Right ventricle myocardium inferior (tissue), 1 donor: Measurements from ENCODE around the gene TNNT3. TPM values are rescaled to one million over a fixed set of nuclear protein-coding genes. Genes with fewer than 3 reads are reported as not detected.

ENCODE experiments used
- ATAC-seq: fragments of 200-7000 bp; cut with Tn5 transposase; one replicate; pipeline ENCODE4 v1.9.1; 2020; ENCODE audit warnings: mild to moderate bottlenecking, moderate library complexity
- DNase-seq: peaks from one replicate; pipeline ENCODE4 v3.0.0; 2021; ENCODE audit errors: missing footprints
- intact Hi-C: fragments of 100-400 bp; cut with DNase I; formaldehyde crosslinking; loops from one replicate; pipeline ENCODE4 v1.11.0; 2022
- total RNA-seq: library from RNA; stranded (reverse); fragmentation: NEBNext Ultra II Directional; extraction: Animal tissue kit (Norgen Biotek cat#: 25700); gene quantifications from one replicate; pipeline ENCODE4 v1.2.1, GENCODE V29; 2021
- donor health status: DM: no; HTN: yes; CAD: no; lungs with severe emphysema.

Gene TNNT3
- total RNA-seq, 1 donor from 2014 or later: 36.3 TPM

DNA sequence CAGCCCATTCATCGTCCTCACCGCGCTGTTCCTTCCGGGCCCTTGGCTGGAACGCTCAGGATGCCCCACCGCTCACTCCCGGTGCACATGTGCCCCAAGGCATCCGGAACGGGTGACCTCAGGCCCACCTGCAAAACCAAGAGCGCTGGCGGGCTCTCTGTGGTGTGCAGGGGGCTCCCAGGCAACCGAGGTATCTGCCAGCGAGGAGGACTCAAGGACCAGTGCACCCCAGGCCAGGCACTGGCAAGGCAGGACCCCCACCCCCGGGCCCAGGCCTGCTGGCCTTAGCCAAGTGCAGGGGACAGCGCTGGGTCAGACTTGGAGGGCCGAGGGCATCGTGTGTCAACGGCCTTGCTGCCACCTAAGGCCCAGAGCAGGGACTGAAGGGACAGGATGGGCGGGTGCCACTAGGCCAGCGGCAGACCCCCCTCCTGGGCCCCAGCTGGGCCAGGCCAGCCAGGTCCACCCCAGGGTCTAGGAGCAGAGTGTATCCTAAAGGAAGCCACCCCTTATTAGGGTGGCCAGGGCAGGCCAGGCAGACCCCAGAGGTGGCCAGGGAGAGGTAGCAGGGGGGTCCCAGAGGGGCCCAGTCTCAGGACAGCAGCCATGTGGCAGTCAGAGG lies 8.5 kb downstream of the TNNT3 start:
- no peak for ATAC-seq
- DNase-seq: peak; percentile 48
- intact Hi-C loops: no loop called here

DNA sequence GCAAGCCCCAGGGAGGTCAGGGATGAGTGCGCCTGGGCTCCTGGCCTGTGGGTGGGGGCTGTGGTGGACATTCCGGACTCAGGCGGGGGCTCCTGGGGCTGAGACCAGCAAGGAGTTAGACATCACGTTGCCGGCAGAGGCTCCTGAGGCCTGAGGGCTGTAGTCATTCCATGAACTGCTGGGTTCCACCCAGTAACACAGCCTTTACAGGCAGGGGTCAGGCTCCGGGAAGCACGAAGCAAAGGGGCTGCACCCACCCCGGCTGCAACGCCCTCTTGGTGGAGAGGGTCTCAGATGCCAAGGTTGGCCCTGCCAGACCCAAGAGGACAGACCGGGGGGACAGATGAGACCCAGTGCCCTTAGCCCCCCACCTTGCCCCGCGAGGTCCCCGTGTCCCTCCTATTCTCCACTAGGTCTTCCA lies 9.0 kb downstream of the TNNT3 start:
- ATAC-seq: no peak
- peak; percentile 63 for DNase-seq
- intact Hi-C loops: no loop called here

DNA sequence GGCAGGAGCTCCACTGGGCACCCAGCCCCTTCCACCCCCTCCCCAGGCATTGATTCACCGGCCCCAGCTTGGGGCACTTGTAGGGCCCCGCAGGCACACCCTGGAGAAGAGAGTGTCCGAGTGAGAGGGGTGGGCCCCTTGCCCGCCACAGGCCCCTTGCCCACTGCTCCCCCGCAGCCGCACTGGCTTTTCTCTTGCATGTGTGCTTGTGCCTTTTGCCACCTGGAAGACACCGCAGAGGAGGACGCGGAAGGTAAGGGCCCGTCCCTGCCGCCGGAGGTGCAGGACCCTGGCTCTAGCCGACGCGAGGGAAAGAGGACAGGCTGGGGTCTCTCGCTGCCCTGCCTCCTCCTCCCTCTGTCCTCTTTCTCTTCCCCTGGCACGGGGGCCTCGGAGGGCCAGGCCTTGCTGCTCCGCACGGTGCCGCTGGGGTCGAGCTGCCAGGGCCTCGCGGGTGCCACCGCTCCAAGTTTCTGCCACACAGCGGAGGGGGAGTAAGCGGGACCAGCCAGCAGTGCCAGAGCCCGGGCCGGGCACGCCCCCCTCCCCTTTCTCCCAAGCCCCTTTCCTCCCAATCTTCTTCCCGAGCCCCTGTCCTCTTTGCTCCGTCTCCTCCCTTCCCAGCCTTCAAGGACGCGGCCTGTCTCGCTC lies 9.5 kb downstream of the TNNT3 start:
- intact Hi-C loops: no loop called here
- DNase-seq (peak; percentile 53), ATAC-seq (no peak)

DNA sequence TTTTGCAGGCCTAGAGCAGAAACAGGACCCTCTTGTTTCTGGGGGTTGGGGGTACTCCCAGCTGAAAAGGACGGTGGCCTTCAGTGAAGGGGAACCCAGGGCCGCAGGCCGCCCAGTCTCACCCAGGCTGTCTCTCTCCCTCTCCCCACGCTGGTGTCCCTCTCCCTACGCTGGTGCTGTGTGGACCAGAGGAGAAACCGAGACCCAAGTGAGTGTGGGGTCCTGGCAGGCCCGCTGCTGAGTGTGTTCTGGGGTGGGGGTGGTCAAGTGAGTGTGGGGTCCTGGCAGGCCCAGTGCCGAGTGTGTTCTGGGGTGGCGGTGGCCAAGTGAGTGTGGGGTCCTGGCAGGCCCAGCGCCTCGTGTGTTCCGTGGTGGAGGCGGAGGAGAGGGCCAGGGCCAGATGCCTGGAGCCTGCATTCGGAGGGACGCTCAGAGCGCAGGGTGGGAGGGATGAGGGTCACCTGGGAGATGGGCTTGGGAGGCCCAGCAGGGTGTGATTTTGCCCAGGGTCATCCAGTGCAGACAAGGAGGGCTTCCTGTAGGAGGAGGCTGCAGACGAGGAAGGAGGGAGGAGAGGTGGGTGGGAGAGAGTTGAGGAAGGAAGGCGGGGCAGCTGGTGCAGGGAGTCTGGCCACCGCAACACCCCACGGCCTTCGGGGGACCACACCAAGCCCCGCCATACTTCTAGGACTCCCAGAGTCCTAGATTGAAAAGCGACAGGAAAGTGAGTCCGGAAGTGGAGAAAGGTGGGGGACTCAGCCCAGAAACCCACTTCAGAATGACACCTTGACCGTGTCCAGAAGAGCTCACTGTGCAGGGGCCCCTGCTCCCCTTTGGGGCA lies 10.3 kb downstream of the TNNT3 start:
- DNase-seq: peak; percentile 11
- intact Hi-C loops: no loop called here
- ATAC-seq: no peak

DNA sequence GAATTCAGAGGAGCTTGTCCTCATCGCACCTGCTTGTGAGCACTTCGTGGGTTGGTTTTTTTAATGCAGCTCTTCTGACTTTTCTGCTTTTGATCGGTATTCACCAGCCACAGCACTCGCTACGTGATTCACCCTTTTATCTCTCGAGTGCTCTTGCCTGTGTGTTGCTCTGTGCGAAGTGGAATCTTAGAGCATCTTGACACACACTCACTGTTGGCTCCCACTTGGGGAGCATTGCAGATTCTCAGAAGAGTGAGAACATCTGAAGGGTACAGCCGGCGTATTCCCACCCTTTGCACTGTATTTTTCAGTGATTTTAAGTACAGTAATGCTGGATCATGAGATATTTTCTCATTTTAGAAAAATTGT lies 10.9 kb downstream of the TNNT3 start:
- no peak for DNase-seq
- no peak for ATAC-seq
- intact Hi-C loops: no loop called here

DNA sequence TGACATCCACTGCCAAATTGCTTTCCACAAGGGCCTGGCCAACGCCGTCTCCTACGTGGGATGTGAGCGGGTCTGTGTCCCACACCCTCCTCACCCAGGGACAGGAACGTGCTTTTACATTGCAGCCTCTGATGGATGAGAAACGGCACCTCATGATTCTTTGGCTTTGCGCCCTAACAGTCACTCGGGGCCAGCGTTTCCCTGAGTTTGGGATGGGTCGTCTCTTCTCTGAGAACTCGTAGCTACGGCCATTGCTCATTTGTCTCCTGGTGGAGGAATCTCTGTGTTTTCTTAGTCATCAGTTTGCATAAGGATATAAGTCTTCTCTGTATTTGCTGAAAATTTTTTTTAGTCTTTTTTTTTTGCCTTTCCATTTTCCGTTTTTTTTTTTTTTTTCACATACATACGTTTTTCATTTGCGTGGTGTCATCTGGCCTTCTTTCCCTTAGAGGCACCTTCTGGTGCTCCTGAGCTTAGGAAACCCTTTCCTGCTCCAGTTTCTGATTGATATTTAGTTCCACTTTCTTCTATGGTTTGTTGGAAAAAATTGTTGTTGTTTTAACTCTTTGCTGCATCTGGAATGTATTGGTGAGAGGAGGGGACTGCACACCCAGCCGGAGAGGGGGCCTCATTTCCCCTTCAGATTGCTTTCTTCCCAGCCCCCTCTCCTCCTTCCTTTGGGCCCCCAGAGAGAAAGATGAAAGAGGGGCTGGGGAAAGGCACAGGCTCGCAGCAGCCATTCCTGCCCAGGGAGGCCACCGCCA lies 12.0 kb downstream of the TNNT3 start:
- DNase-seq (peak; percentile 63), ATAC-seq (peak; percentile 24)
- intact Hi-C loops: loop anchor here (1.0 kb wide), 1 partner anchor 22 kb away; no protein-coding TSS in a partner anchor

DNA sequence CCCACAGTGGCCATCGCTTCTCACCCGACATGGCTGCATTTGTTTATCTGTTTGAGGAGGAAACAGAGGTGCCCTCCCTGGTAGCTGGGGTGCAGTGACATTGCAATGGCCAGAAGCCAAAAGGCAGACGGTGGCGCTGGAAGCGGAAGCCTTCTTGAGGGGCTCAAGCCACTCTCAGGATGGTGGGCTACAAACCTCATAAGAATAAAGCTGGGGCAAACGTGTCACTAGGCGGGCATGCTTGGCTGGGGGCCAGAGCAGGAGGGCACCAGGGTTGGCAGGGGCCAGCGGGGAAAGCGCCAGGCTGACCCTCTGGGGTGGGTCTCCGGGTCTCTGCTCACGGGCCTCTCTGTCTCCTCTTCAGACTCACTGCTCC lies 12.6 kb downstream of the TNNT3 start:
- DNase-seq (peak; percentile 30), ATAC-seq (no peak)
- intact Hi-C loops: no loop called here

DNA sequence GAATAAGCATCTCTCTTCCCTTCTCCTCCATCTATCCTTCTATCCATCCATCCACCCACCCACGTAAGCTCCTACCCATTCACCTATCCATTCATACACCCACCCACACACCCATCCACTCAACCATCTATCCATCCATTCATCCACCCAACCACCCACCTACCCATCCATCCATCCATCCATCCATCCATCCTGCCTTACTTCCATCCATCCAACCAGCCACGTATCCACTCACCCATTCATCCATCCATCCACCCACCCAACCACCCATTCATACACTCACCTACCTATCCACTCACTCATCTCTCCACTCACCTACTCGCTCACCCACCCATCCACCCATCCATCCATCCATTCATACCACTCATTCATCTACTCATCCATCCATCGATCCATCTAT lies 13.2 kb downstream of the TNNT3 start:
- no peak for ATAC-seq
- intact Hi-C loops: no loop called here
- DNase-seq: no peak

DNA sequence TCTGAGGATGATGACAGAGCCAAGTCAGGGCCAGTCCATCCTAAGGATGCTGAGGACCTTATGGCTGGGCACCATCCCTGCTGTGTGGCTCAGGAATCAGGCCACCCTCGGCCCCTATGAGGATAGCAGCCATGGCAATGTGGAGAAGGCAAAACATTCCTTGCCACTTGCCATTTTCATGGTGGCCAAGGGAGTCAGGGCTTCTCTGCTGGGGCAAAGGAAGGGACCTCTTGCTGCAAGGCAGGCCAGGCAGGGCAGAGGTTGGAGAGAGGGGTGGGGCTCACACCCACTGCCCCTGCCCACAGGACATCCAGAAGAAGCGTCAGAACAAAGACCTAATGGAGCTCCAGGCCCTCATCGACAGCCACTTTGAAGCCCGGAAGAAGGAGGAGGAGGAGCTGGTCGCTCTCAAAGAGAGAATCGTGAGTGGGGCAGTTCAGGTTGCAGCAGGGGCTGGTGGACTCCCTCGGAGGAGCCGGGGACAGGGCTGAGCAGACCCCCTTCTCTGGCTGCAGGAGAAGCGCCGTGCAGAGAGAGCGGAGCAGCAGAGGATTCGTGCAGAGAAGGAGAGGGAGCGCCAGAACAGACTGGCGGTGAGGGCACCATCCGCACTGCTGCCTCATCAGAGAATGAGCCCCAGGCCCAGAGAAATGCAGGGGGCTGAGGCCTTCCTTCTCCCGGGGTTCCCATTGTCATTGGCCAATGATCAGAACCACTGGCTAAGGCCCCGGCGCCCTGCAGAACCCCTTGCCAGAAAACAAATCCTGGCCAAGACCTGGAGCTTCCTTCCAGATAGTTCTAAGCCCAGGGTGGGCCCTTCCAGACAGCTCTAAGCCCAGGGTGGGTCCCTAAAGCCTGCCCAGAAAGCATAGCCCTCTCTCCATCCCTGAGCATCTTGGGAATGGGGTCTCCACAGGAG lies 14.2 kb downstream of the TNNT3 start:
- ATAC-seq (no peak), DNase-seq (peak; percentile 55)
- intact Hi-C loops: no loop called here

DNA sequence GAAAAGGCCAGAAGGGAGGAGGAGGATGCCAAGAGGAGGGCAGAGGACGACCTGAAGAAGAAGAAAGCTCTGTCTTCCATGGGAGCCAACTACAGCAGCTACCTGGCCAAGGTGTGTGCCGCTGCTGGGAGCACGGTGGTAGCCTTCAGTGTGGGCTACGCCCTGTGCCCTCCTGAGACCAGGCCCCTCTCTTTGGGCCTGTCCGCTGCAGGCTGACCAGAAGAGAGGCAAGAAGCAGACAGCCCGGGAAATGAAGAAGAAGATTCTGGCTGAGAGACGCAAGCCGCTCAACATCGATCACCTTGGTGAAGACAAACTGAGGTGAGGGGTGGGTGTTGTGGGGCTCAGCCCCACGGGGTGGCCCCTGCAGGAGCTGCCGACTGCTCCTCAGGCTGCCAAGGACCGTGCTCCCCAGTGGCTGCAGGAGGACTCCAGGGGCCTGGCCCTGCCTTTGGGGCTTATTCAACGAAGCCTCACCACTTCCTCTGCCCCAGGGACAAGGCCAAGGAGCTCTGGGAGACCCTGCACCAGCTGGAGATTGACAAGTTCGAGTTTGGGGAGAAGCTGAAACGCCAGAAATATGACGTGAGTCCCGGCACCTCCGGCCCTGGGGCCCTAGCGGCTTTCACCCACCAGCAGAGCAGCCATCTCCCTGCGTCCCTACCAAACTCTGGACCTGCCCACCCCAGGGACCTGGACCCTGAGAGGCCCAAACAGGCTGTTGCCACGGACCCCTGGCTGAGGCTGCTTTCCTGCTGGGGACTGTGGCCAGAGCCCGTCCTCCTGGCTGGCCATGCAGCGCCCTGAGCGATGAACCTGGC lies 15.0 kb downstream of the TNNT3 start:
- ATAC-seq (no peak), DNase-seq (peak; percentile 39)
- intact Hi-C loops: no loop called here

DNA sequence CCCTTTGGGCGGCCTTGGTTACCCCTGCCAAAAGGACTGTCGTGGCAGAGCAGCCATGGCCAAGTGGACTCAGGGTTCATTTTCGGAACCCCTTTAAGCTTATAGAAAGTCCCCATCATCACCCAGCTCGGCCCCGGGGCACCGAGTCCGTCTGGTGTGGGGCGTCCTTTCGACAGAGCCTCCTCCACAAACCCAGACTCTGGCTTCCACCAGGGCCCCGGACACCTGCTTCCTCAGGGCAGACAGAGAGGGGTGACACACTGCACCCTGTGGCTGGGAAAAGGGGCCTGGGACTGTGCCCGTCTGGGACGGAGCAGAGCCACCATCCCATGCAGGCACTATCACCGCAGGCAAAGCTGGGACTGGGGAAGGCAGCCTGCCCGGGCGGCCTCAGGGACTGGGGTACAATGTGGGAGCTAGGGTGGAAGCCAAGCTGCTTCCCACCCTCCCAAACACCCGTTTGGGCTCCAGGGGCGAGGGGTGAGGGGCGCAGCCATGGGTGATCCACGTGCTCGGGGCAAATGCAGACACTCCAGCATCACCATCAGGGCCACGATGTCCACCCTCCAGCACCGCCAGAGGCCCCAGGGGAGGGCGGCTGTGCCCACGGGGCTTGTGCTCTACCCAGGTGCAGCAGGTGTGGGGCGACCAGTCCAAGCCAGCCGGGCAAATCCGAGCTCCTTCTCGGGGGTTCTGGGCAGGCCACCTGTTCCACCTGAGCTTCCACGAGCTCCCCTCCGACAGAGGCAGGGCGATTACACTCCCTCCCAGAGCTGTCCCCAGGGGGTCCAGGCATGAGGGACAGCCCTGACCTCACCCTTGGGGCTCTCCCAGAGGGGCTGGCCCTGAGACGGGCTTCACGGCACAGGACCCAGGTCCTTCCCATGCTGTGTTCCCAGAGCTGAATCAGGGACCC lies 15.9 kb downstream of the TNNT3 start:
- DNase-seq: peak; percentile 55
- no peak for ATAC-seq
- intact Hi-C loops: no loop called here

DNA sequence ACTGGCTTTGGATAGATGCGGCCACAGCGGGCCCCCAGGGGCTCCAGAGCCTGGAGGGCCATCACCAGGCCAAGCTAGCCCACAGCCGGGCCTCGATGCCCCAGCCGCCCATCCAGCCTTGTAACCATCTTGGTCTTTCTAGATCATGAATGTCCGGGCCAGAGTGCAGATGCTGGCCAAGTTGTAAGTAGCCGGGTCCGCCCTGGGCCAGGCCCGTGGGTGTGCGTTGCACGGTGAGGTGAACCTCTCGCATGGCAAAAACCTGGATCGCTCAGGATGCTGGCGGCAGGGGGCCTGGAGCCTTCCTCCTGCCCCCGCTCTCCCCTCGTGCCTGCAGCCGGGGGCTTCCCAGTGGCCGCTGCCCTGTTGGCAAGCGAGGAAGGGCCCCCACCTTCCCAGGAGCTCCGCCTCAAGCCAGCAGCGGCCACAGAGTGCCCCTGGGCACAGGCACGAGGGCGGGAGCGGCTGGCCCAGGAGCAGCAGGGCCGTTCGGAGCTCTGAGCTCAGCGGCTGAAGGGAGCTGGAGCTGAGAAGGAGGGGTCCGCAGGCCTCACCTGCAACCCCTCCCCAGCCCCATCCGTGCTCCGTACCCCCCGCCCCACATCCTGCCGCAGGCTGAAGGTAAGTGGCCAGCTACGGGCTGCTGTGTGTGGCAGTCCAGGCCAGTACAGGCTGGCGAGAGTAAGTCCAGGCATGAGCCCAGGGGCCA lies 16.7 kb downstream of the TNNT3 start:
- intact Hi-C loops: no loop called here
- ATAC-seq: no peak
- peak; percentile 63 for DNase-seq

DNA sequence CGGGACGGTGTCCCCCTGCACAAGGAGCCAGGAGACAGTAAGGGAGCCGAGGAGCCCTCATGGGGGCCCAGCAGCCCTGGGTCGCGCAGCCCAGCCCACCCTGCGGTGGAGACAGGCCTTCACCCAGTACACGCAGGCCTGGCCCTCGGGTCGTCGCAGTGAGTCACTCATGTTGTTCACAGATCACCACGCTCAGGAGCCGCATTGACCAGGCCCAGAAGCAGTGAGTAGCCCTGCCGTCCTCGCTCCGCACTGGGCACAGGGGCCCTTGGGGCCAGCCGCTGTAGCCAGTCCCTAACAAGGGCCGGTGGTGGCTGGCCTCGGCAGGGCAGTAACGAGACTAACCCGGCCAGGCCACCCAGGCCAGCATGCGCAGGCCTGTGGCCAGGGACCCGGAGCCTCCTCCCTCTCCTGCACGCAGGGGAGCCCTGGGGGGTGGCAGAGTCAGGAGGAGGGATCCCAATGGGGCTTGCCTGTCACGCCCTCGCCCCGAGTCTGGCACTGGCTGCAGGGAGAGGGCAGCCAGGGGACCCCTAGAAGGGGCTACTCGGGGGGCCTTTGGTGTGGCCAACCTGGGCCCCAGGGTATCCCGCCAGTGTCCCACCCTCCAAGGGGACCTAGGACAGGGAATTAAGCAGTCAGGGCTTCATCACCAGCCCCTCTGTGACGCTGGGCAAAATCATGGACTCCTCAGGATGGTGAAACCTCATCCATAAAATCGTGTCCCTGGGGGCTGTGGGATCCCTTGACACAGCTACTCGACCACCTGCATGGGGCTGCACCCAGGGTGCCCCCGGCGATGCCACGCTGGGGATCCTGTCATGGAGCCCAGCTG lies 17.5 kb downstream of the TNNT3 start:
- DNase-seq: peak; percentile 64
- ATAC-seq: no peak
- intact Hi-C loops: no loop called here

DNA sequence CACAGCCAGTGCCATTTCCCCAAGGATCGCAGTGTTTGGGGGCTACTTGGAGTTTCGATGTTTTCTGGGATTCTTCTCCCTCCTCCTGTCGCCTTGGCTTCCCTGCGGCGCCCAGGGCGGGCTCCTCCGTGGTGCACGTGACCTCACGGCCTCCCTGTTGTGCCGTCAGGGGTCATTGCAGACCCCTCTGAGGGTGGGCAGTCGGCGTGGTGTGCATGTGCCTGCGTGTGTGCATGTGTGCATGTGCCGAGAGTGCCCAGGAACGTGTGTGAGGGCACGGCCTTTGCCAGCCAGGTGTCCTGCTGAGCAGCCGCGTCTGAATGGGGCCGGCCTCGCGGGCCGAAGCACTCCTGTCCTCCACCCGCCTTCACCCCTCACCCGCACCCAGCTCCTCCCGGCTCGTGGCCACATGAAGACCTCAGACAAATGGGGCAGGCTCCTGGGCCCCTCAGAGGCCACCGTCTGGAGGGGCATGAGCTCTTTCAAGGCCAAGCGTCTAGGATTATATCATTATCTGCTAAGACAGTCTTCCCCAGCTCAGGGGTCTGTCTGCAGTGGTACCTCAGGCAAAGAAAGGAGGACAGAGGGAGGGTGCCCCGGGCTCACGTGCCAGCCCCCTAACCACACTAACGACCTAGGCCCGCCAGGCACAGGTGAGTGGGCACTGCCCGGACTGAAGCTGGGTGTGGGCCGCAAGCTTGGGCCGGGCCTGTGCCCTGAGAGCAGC lies 18.3 kb downstream of the TNNT3 start:
- ATAC-seq (no peak), DNase-seq (peak; percentile 66)
- intact Hi-C loops: no loop called here
